Stimulated activated CD4-positive, alpha-beta T cell treated with anti-CD3 and anti-CD28 coated beads, Interleukin-4, amount 100 ng/mL, for 48 hours (primary cell): ENCODE data around the gene CEMIP.

Experiments
- DNase-seq, 2 donors: peaks; one replicate each; pipeline ENCODE4 v3.0.0-alpha.2; 2020; ENCODE audit warnings: low read depth in 2 of 2

Gene CEMIP

GRCh38 chr15:80823995-80824394 lies 44.8 kb downstream of the CEMIP start:
- DNase-seq = no peak

- DNase-seq = no peak
These were observed 46.3 kb downstream of the CEMIP start for GRCh38 chr15:80825361-80826030.

- DNase-seq = no peak
These were observed 49.6 kb downstream of the CEMIP start for GRCh38 chr15:80828796-80829195.

GRCh38 chr15:80830677-80831076 lies 51.5 kb downstream of the CEMIP start:
- no peak for DNase-seq

GRCh38 chr15:80831192-80831591 lies 52.0 kb downstream of the CEMIP start:
- DNase-seq = no peak

DNA sequence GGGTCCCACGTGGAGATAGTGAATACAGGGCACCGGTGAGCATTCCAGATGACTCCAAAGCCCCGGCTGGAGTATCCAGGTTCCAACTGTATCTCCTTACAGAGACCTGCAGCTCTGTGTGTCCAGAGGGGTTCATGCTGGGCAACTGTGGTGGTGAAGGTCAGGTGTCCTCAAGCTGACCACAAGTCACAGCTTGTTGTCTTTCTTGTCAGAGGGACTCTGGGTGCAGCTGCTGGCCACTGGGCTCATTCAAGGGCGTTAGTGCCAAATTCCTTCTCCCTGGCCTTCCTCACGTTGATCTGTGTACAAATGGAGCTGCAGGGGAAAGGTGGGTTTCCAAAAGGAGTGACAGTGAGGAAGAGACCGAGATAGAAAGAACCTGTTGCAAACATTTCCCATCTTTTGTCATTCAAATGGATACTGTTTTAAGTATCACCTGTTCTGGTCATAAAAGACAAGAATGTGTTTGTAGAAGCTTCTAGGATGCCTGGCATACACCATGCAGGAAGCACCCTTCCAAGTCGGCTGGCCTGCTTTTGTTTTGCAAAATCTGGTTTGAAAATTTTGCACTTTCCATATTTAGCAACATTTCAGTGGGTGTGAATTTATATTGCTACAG lies 52.5 kb downstream of the CEMIP start:
- no peak for DNase-seq

DNA sequence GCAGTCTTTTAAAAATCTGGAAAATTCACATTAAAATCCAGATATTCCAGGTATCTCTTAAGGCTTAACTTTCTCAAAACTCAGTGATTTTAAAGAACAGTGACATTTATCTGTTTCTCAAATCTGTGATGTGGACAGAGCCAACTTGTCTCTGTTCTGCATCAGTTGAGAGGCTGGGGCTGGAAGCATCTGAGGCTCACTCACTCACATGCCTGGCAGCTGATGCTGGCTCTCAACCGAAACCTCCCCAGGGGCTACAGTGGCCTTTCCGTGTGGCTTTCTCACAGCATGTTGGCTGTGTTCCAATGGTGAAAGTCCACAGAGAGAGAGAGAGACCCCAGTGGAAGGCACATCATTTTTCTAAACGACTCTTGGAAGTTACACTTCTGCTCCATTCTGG lies 53.5 kb downstream of the CEMIP start:
- DNase-seq = no peak

- DNase-seq = no peak
These were observed 55.2 kb downstream of the CEMIP start for GRCh38 chr15:80834402-80834801.

- DNase-seq = no peak
These were observed 55.7 kb downstream of the CEMIP start for GRCh38 chr15:80834906-80835305.

- DNase-seq = no peak
These were observed 56.2 kb downstream of the CEMIP start for GRCh38 chr15:80835336-80835735.

DNA sequence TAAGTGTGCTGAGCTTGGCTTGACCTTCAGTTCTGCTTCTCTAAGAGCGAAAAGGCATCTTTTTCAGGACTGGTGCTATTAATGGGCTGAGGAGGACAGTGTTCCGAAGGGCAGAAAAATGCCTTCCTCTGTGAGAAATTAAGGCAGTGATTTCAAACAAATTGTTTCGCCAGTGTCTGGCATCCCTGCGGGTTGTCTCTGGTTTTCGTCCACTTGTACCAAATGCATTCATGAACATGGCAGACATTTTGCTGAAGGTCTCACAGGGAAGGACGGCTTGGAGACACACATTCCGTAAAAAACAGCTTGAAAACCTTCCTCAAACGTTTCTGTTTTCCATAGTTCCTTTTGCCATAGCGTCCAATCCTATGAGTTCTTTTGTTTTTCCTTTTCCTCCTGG lies 57.1 kb downstream of the CEMIP start:
- DNase-seq = no peak

DNA sequence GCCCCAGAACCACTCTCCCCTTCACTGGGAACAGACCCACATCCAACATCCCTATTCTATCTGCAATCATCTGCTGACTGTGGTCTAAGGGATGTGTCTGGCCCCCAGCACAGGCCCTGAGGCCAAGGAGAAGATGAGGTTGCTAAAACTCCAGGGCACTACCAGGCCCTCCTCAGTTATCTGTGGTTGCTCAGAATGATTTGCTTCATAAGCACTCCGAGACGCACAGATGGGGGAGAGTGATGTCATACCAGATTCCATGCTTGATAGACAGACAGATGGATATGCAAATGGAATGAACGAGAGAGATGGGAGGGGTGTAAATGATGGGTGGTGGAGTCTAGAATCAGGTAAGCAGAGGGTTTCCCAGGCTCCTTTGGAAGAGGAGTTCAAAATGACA lies 57.8 kb downstream of the CEMIP start:
- DNase-seq = no peak

DNA sequence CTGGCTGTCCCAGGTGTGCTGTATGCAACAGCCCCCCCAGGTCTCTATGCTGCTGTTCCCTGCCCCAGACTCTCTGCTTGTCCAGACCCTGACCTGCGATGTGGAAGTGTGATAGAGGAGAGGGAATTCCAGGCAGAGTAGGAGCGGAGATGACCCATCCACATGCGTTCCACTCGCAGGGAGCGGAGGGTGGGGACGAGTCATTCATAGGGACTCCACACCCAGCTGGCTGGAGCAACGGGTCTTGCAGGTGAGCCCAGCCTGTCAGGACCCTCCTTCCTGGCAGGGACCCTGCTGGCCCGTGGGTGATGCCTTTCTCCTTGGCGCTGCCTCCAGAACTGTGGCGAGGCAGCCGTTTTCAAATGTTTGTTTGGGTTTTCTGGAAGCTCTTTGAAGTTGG lies 58.8 kb downstream of the CEMIP start:
- DNase-seq = no peak

GRCh38 chr15:80838666-80839065 lies 59.5 kb downstream of the CEMIP start:
- DNase-seq = no peak

DNA sequence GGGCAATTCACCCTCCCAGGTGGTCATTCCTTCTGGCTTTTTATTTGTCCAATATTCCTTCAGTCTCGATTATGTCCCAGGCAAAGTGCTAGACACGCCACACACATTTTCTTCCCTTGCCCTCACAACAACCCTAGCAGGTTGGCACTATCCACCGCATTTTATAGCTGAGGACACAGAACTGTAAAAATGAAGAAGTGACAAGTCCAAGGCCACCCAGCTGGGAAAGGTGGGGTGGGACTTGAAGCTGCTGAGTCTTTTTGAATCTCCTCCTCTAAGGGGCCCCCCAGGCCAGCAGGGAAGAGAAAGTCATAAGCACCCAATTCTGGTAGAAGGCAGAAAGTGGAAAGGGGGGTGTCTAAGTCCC lies 60.6 kb downstream of the CEMIP start:
- DNase-seq = no peak

- DNase-seq = no peak
These were observed 61.3 kb downstream of the CEMIP start for GRCh38 chr15:80840182-80841130.

DNA sequence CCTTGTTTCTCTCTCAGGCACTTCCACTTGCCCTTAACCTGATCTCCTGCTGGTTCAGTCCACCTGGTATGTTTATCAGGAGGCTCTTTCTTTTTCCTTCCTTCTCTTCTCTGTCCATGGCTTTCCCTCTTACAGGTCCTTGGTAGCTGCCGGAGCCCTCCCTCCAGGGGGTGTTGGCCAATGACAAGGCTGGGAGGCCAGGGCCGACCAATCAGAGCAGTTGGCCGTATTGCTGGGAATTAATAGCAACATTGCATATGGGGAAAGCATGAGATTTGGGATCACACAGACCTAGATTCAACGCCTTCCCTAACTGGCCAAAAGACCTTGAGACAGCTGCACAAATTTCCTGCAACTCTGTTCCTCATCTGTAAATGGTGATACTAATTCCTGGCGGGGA lies 62.4 kb downstream of the CEMIP start:
- no peak for DNase-seq

- no peak for DNase-seq
These were observed 65.0 kb downstream of the CEMIP start for GRCh38 chr15:80844011-80844732.

DNA sequence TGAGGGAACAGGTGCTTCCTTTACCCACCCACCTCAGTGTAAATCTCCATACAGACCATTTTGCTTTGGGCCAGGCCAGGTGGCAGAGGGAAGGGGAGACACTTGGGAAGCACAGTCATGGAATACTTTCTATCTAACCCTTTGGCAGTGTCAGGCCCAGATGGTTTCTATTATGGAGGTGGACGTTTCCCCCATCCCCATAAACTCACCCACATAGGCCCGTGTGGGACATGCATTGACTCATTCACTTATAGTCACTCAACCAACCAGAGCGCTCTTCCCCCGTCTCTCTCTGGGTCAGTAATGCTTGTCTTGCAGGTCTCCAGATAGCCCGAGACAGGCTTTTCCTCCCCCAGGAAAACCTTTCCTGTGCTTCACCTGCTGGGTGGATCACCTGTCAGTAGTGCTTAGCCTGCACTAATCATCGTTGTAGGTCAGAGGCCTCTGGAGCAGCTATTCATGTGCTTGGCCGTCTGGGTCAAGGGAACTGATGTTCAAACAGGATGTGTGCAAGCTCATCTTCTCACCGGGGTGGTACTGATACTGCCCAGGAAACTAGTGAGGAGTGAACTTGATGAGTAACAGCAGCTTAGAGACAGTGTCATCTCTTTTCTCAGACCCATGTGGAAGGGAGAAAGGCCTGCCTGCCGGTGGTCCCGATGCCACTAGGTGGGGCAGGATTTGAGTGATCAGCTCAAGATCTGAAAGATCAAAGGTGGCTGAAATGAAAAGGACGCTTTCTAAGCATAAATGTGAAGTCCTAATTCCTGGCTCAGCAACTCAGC lies 67.1 kb downstream of the CEMIP start:
- no peak for DNase-seq

DNA sequence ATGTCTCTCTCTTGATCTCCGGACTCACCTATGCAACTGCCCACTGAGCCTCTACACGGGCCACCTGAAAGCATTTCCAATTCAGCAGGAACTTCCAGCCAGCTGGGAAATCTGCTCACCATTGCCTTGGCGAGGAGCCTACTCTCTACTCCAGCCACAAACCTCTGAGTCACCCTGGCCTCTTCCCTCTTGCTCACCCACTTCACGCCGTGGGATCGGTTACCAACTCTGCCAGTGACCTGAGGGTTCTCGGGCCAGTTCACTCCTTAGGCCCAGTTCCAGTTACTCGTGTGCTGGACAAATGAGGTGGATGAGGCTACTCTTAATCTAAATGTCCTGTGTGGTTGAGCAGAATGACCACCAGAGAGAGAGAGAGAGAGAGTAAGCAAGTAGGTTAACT lies 70.1 kb downstream of the CEMIP start:
- DNase-seq = no peak

DNA sequence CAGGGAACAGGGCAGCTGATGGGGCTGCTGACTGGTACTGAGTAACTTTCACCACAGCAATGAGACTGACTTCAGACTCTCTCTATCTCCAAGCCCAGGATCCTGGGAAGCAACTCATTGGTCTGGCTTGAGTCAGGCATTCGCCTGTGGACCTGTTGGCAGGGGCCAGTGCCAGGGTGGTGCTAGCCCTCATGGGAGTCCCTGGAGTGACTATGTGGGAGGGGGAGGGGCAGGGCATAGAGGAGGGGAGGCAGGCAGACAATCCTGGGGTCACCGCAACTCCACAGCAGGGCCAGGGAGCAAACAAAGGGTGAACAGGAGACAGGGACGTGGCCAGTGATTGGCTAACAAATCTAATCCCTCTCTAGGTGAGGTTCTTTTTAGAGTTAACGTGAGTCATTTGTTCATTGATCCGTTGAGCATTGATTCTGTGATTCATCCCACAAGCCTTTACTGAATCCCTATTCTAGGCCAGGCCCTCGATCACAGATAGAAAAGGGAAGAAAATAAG lies 71.8 kb downstream of the CEMIP start:
- no peak for DNase-seq
